ENCODE measurements around the gene CELF1. TPM values are rescaled to one million over a fixed set of nuclear protein-coding genes. Genes with fewer than 3 reads are reported as not detected.

The CELF1 gene
- total and polyA plus RNA-seq, 2 of the 13 experiments (the other 11 are each of a cell fraction or from before 2014, with no cell fraction given): 69.0 to 80.1 TPM

GRCh38 chr11:47483457-47483856 is 69.5 kb downstream of the CELF1 start:
- peaks cover 11% of the 10 kb centered on the region; the same call in 1 of the 2 replicates for H4K20me1 ChIP-seq (ENCODE audit: insufficient read depth, low read length)
- no TSS peak for BruUV-seq (replicated peaks)
- TF ChIP-seq ZKSCAN1 (IDR thresholded peaks at IDR 0.05; ENCODE audit: low read length): peak; percentile 77; the same call in 1 of the 2 replicates
- no peak for TF ChIP-seq ZNF652 (CRISPR knock-in tag; IDR thresholded peaks at IDR 0.05; ENCODE audit: borderline replicate concordance, low read depth)
- H3K36me3 ChIP-seq (replicated peaks in 1 of 2; ENCODE audit: control insufficient read depth in 1 of 2, insufficient read depth in 2 of 2, low read length in 2 of 2): peaks cover 24 to 80% of the 10 kb centered on the region in 2 experiments
- intact Hi-C loops (cut with micrococcal nuclease; ENCODE audit: unreplicated experiment): no loop called here
- H3K4me2 ChIP-seq (ENCODE audit: low read depth, low read length): no peak overlapping the region
- ChIA-PET CTCF (ENCODE audit: low intra/inter-chr PET ratio, low total read pairs) (no interaction called here), POLR2A (no interaction called here)
- H3K9ac ChIP-seq (ENCODE audit: insufficient read depth, low read depth, low read length): no peak overlapping the region
- ATAC-seq (no peak), FAIRE-seq (no peak), DNase-seq (ENCODE audit: low spot score) (no peak)
- peaks cover 3% of the 10 kb centered on the region for H3K79me2 ChIP-seq (ENCODE audit: insufficient read depth, low read length)
- WGBS (ENCODE audit: low lambda C conversion rate): 100% methylated on average over 1 of the region's 1 CpG
- no peak overlapping the region for H3K4me3 ChIP-seq (replicated peaks in 1 of 3; ENCODE audit: insufficient read depth in 1 of 3, low read depth in 2 of 3, low read length in 3 of 3)
- in situ Hi-C loops (cut with HindIII; ENCODE audit: extremely low pct_ligation_motif_present, low pct_unique_long_range_greater_than_20kb): no loop called here
- no peak overlapping the region for H2AFZ ChIP-seq (ENCODE audit: low read length)
- H3K4me1 ChIP-seq (ENCODE audit: insufficient read depth, low read length): peaks cover 8% of the 10 kb centered on the region
- H3K27me3 ChIP-seq (ENCODE audit: control insufficient read depth in 1 of 2, insufficient read depth in 2 of 2, low read length in 2 of 2): no peaks in the 10 kb centered on the region
- no peaks in the 10 kb centered on the region for H3K9me3 ChIP-seq (ENCODE audit: low read length)
- no peak overlapping the region for H3K27ac ChIP-seq (ENCODE audit: extremely low read length, insufficient read depth, low read length)

- in situ Hi-C loops (cut with HindIII; ENCODE audit: extremely low pct_ligation_motif_present, low pct_unique_long_range_greater_than_20kb) (no loop called here), intact Hi-C loops (cut with micrococcal nuclease; ENCODE audit: unreplicated experiment) (no loop called here)
- no peaks in the 10 kb centered on the region for H3K79me2 ChIP-seq (ENCODE audit: insufficient read depth, low read length)
- no peak overlapping the region for H3K4me3 ChIP-seq (replicated peaks in 1 of 3; ENCODE audit: insufficient read depth in 1 of 3, low read depth in 2 of 3, low read length in 3 of 3)
- peaks cover 35 to 89% of the 10 kb centered on the region in 2 experiments for H3K36me3 ChIP-seq (replicated peaks in 1 of 2; ENCODE audit: control insufficient read depth in 1 of 2, insufficient read depth in 2 of 2, low read length in 2 of 2)
- POLR2A ChIA-PET: no interaction called here
- FAIRE-seq: no peak
- BruUV-seq (replicated peaks): no TSS peak
- DNase-seq (ENCODE audit: low spot score): no peak
- CTCF ChIA-PET (ENCODE audit: low intra/inter-chr PET ratio, low total read pairs): no interaction called here
- no peak overlapping the region for H3K27ac ChIP-seq (ENCODE audit: extremely low read length, insufficient read depth, low read length)
- H3K9me3 ChIP-seq (ENCODE audit: low read length): no peaks in the 10 kb centered on the region
- ATAC-seq: no peak
- TF ChIP-seq CEBPB (IDR thresholded peaks at IDR 0.05; ENCODE audit: borderline replicate concordance, low read depth, low read length) (peak; percentile 49; the same call in 1 of the 2 replicates), GABPB1 (CRISPR knock-in tag; IDR thresholded peaks at IDR 0.05) (no peak), ZNF841 (CRISPR knock-in tag; IDR thresholded peaks at IDR 0.05; ENCODE audit: borderline replicate concordance) (no peak)
- no peak overlapping the region for H3K4me2 ChIP-seq (ENCODE audit: low read depth, low read length)
- no peaks in the 10 kb centered on the region for H3K27me3 ChIP-seq (ENCODE audit: control insufficient read depth in 1 of 2, insufficient read depth in 2 of 2, low read length in 2 of 2)
- WGBS (ENCODE audit: low lambda C conversion rate): 96% methylated on average over 6 of the region's 6 CpGs
- no peak overlapping the region for H2AFZ ChIP-seq (ENCODE audit: low read length)
- H3K9ac ChIP-seq (ENCODE audit: insufficient read depth, low read depth, low read length): no peak overlapping the region
- H4K20me1 ChIP-seq (ENCODE audit: insufficient read depth, low read length): no peaks in the 10 kb centered on the region
- H3K4me1 ChIP-seq (ENCODE audit: insufficient read depth, low read length): no peaks in the 10 kb centered on the region
Measured at GRCh38 chr11:47480762-47481161, 72.2 kb downstream of the CELF1 start.
